Mesendoderm (in vitro differentiated cells): ENCODE measurements around the gene DPY19L3.

Experiments
- DNase-seq: peaks from one replicate; pipeline ENCODE4 v3.0.0; 2013
- H2AK5ac ChIP-seq: 2 replicates; pipeline ENCODE4 v1.6.1; 2013; ENCODE audit warnings: low read length, inconsistent platforms
- H2BK120ac ChIP-seq: 2 replicates; pipeline ENCODE4 v1.6.1; 2013; ENCODE audit warnings: low read depth, mild to moderate bottlenecking, low read length, moderate library complexity, mixed read lengths
- H2BK15ac ChIP-seq: replicated peaks from 2 replicates; pipeline ENCODE4 v1.6.1; 2013; ENCODE audit warnings: low read depth, mild to moderate bottlenecking, moderate library complexity
- H2BK5ac ChIP-seq: 2 replicates; pipeline ENCODE4 v1.6.1; 2013; ENCODE audit warnings: low read length, inconsistent platforms
- H3K18ac ChIP-seq: 2 replicates; pipeline ENCODE4 v1.6.1; 2013; ENCODE audit warnings: mild to moderate bottlenecking, low read length, mixed read lengths
- H3K23ac ChIP-seq: one replicate; pipeline ENCODE4 v1.6.1; 2013; ENCODE audit warnings: low read length
- H3K27ac ChIP-seq: 2 replicates; pipeline ENCODE4 v1.5.1; 2013; ENCODE audit warnings: low read depth, mild to moderate bottlenecking, inconsistent platforms, low read length, moderate library complexity
- H3K27me3 ChIP-seq: 2 replicates; pipeline ENCODE4 v1.6.1; 2013; ENCODE audit warnings: low read length, control low read depth, mild to moderate bottlenecking, inconsistent platforms; ENCODE audit not compliant: insufficient read depth, poor library complexity
- H3K36me3 ChIP-seq: 2 replicates; pipeline ENCODE4 v1.6.1; 2013; ENCODE audit warnings: low read length, inconsistent platforms; ENCODE audit not compliant: control insufficient read depth, insufficient read depth
- H3K4ac ChIP-seq: one replicate; pipeline ENCODE4 v1.6.1; 2013; ENCODE audit warnings: low read depth, mild to moderate bottlenecking, low read length, moderate library complexity
- H3K4me1 ChIP-seq: 2 replicates; pipeline ENCODE4 v1.6.1; 2013; ENCODE audit warnings: low read depth, low read length, inconsistent platforms; ENCODE audit not compliant: control insufficient read depth
- H3K4me2 ChIP-seq: 2 replicates; pipeline ENCODE4 v1.6.1; 2013; ENCODE audit warnings: low read length
- H3K4me3 ChIP-seq: 2 replicates; pipeline ENCODE4 v1.5.1; 2013; ENCODE audit warnings: mild to moderate bottlenecking, low read length
- H3K56ac ChIP-seq: one replicate; pipeline ENCODE4 v1.6.1; 2013; ENCODE audit warnings: low read length
- H3K79me1 ChIP-seq: 2 replicates; pipeline ENCODE4 v1.6.1; 2013; ENCODE audit warnings: low read length, inconsistent platforms
- H3K79me2 ChIP-seq: 2 replicates; pipeline ENCODE4 v1.6.1; 2013; ENCODE audit warnings: mild to moderate bottlenecking, low read length; ENCODE audit not compliant: control insufficient read depth, insufficient read depth
- H3K9ac ChIP-seq: 2 replicates; pipeline ENCODE4 v1.6.1; 2013; ENCODE audit warnings: low read length, inconsistent platforms
- H4K5ac ChIP-seq: one replicate; pipeline ENCODE4 v1.6.1; 2013; ENCODE audit warnings: low read length
- H4K8ac ChIP-seq: one replicate; pipeline ENCODE4 v1.6.1; 2013; ENCODE audit warnings: low read depth, mild to moderate bottlenecking, control low read depth, low read length, moderate library complexity
- WGBS: extraction: QIAGEN DNeasy Blood & Tissue Kit; methylation state at CpG from one replicate; pipeline ENCODE4 v1.1.7; 2013; ENCODE audit warnings: low lambda C conversion rate, missing lambda C conversion rate; ENCODE audit not compliant: insufficient coverage; ENCODE audit errors: extremely low coverage; 5-methylcytosine and 5-hydroxymethylcytosine counted together

DPY19L3 gene

DNA sequence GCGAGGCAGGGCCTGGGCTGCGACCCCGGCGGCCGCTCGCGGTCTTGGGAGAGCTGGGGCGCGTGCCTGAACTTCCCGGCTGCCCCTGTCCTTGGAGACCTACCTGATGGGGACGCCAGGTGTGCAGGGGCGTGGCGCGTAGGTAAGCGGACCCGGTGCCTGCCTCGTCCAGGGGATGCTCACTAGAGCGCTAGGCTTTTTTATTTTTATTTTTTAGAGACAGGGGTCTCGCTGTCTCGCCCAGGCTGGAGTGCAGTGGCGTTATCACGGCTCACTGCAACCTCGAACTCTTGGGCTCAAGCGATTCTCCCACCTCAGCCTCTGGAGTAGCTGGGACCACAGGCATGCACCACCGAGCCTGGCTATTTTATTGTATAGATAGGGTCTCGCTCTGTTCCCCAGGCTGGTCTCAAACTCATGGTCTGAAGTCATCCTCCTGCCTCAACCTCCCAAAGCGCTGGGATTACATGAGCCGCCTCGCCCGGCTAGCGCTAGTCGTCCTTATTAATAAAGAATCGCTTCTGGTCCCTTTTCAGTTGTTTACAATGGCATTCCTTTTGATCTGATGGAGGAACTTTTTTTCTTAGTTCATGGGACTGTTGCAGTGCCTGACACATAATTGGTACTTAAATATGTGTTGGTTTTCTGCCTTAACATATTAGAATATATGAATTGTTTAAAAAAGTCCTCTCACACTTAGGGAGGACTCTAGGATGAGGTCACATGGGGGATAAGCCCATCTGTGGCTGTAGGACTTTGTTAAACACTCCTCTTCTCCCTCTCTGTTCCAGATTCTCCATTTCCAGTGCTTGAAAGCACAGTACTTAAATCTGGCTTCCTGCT is 812 bp downstream of the DPY19L3 start:
- H2BK120ac ChIP-seq = no peak overlapping the region
- no peaks in the 10 kb centered on the region for H3K27me3 ChIP-seq
- no peak overlapping the region for H4K8ac ChIP-seq
- H4K5ac ChIP-seq = no peak overlapping the region
- no peak overlapping the region for H3K4ac ChIP-seq
- H3K4me2 ChIP-seq = peak overlapping the region; percentile 48
- peak overlapping the region; percentile 81 for H3K9ac ChIP-seq
- WGBS = no CpG with 5 or more reads among the region's 33 CpGs
- peak overlapping the region; percentile 94 for H3K56ac ChIP-seq
- peaks cover 12% of the 10 kb centered on the region for H3K79me2 ChIP-seq
- peaks cover 5% of the 10 kb centered on the region for H3K79me1 ChIP-seq
- peak overlapping the region; percentile 66 for H3K4me3 ChIP-seq
- peaks cover 4% of the 10 kb centered on the region for H3K4me1 ChIP-seq
- peak overlapping the region; percentile 96 for H3K18ac ChIP-seq
- peak overlapping the region; percentile 95 for H3K27ac ChIP-seq
- no peak for DNase-seq
- no peak overlapping the region for H3K23ac ChIP-seq
- peaks cover 1% of the 10 kb centered on the region for H3K36me3 ChIP-seq
- no peak overlapping the region for H2AK5ac ChIP-seq
- H2BK5ac ChIP-seq = no peak overlapping the region
- H2BK15ac ChIP-seq = no peak overlapping the region

DNA sequence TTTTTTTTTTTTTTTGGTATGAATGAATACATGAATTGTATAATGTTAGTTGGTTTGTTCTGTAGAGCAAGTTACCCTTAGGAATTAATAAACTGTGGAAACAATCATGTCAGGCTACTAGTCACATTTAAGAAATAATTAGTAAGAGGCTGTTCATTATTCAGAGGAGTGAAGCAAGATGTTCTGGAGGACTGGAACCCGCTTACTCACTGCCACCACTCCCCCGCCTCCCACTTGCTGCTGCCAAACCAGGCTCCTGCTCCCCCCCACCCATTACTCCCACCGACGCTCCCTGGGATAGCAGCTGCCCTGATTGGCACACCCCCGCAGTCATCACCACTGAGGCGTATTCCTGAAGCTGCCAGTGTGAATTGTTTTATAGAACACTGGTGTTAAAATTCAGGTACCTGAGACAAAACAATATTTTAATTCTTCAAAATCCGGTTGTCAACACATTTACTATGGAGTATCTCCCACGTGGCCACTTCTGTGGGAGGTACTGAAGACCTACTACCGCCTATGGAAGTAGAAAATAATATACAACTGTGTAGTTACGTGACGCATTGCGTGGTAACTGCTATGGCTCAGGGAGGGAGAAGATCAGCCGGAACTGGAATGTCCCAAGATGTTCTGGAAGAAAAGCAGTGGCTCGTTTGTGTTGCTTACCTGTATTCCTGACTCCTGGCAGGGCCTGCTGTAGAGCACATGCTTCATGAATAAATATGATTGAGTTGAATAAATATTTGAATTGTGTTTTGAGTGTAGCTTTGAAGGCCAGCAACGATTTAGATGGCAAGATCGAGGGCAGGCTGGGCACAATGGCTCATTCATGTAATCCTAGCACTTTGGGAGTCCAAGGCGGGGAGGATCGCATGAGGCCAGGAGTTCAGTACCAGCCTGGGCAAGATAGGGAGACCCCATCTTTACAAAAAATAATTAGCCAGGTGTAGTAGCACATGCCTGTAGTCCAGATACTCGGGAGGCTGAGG is 1.7 kb downstream of the DPY19L3 start:
- Histone ChIP-seq H3K27me3 (no peaks in the 10 kb centered on the region), H3K23ac (no peak overlapping the region), H2BK120ac (no peak overlapping the region), H2BK15ac (no peak overlapping the region), H3K56ac (no peak overlapping the region), H2AK5ac (no peak overlapping the region), H3K9ac (peak overlapping the region; percentile 81), H3K4ac (no peak overlapping the region), H3K18ac (no peak overlapping the region), H3K4me2 (no peak overlapping the region), H3K36me3 (peaks cover 1% of the 10 kb centered on the region), H3K4me1 (peaks cover 4% of the 10 kb centered on the region), H4K8ac (no peak overlapping the region), H3K27ac (no peak overlapping the region), H2BK5ac (no peak overlapping the region), H3K4me3 (no peak overlapping the region), H3K79me2 (peaks cover 12% of the 10 kb centered on the region), H3K79me1 (peaks cover 5% of the 10 kb centered on the region), H4K5ac (no peak overlapping the region)
- DNase-seq = peak; percentile 10
- WGBS = 100% methylated on average over 1 of the region's 19 CpGs

GRCh38 chr19:32415246-32415645 is 9.7 kb downstream of the DPY19L3 start:
- Histone ChIP-seq H3K4me3 (no peak overlapping the region), H3K79me2 (no peaks in the 10 kb centered on the region), H4K5ac (no peak overlapping the region), H2BK5ac (no peak overlapping the region), H3K27me3 (no peaks in the 10 kb centered on the region), H3K56ac (no peak overlapping the region), H3K4me1 (no peaks in the 10 kb centered on the region), H3K36me3 (peaks cover 5% of the 10 kb centered on the region), H2AK5ac (no peak overlapping the region), H3K79me1 (peaks cover 2% of the 10 kb centered on the region), H2BK15ac (no peak overlapping the region), H4K8ac (no peak overlapping the region), H3K9ac (no peak overlapping the region), H3K23ac (peak overlapping the region; percentile 9), H3K4ac (no peak overlapping the region), H3K18ac (no peak overlapping the region), H3K27ac (no peak overlapping the region), H3K4me2 (no peak overlapping the region), H2BK120ac (no peak overlapping the region)
- WGBS = no CpG with 5 or more reads among the region's 5 CpGs
- no peak for DNase-seq

GRCh38 chr19:32415669-32416068 is 10.1 kb downstream of the DPY19L3 start:
- Histone ChIP-seq H2BK120ac (no peak overlapping the region), H3K36me3 (peaks cover 5% of the 10 kb centered on the region), H3K4me1 (no peaks in the 10 kb centered on the region), H3K4ac (no peak overlapping the region), H3K4me2 (no peak overlapping the region), H3K27me3 (no peaks in the 10 kb centered on the region), H3K9ac (no peak overlapping the region), H3K79me1 (peaks cover 2% of the 10 kb centered on the region), H3K18ac (no peak overlapping the region), H2AK5ac (no peak overlapping the region), H3K56ac (no peak overlapping the region), H4K8ac (no peak overlapping the region), H2BK5ac (no peak overlapping the region), H3K79me2 (no peaks in the 10 kb centered on the region), H3K27ac (no peak overlapping the region), H3K4me3 (no peak overlapping the region), H4K5ac (no peak overlapping the region), H3K23ac (no peak overlapping the region), H2BK15ac (no peak overlapping the region)
- WGBS = no CpG with 5 or more reads among the region's 5 CpGs
- no peak for DNase-seq

GRCh38 chr19:32416749-32417456 is 11.3 kb downstream of the DPY19L3 start:
- Histone ChIP-seq H3K36me3 (peaks cover 5% of the 10 kb centered on the region), H3K18ac (no peak overlapping the region), H2BK15ac (no peak overlapping the region), H3K4ac (no peak overlapping the region), H2BK5ac (no peak overlapping the region), H4K5ac (no peak overlapping the region), H3K4me2 (no peak overlapping the region), H2AK5ac (no peak overlapping the region), H3K27me3 (no peaks in the 10 kb centered on the region), H3K79me2 (no peaks in the 10 kb centered on the region), H3K27ac (no peak overlapping the region), H3K4me3 (no peak overlapping the region), H3K56ac (no peak overlapping the region), H4K8ac (no peak overlapping the region), H2BK120ac (no peak overlapping the region), H3K4me1 (no peaks in the 10 kb centered on the region), H3K9ac (no peak overlapping the region), H3K79me1 (peaks cover 2% of the 10 kb centered on the region), H3K23ac (no peak overlapping the region)
- WGBS = no CpG with 5 or more reads among the region's 8 CpGs
- DNase-seq = peak; percentile 5
